ENCODE data around the gene ASPG.

DNA sequence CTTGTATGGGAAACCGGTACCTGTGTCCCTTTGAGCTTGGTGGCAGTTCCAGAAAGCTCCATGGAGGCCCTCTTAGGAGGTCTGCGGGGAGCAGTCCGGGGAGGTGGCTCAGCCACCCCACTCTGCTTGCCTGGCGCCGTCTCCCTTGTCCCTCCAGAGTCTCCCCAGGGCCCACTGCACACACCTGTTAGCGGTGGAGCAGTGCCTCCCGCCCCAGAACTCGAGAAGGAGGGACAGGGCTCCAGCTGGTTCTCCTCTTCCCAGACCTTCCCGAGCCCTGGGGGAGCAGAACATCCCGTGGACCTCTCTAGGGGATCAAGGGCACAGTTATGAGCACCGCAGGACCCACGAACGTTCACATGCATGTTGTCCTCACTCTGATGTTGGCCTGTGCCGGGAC lies 10.8 kb downstream of the ASPG start:
- no peak for TF ChIP-seq EZH2phosphoT487 (IDR thresholded peaks at IDR 0.05; ENCODE audit: insufficient read depth, low read depth)
- no peak for TF ChIP-seq EZH2 (IDR thresholded peaks at IDR 0.05; ENCODE audit: insufficient read depth, poor library complexity, severe bottlenecking)

All from GM23248 (cell line).